Kidney (tissue), 14 donors: ENCODE measurements around the gene SLC25A41. TPM values are rescaled to one million over a fixed set of nuclear protein-coding genes. Genes with fewer than 3 reads are reported as not detected.
"Not testable (repeated sequence)": the region's sequence is repeated elsewhere in the genome, so short reads cannot be mapped to it uniquely, and the experiment has no call there.

Experiments used
- DNase-seq, 5 donors: peaks; one replicate each; pipeline ENCODE4 v3.0.0-alpha.2; 2013 to 2020
- FAIRE-seq: peaks from 2 replicates; lab custom pipeline; 2012; peaks lifted over from hg19 to GRCh38; lab: Jason Lieb, UNC
- H3K27ac ChIP-seq, 2 donors: one replicate each; pipeline ENCODE4 v1.7.0; 2013; ENCODE audit warnings: low read depth in 2 of 2, low read length in 2 of 2, inconsistent platforms in 1 of 2
- H3K27me3 ChIP-seq: one replicate; pipeline ENCODE4 v1.7.1; 2013; ENCODE audit warnings: low read length, inconsistent platforms; ENCODE audit not compliant: control insufficient read depth, insufficient read depth
- H3K36me3 ChIP-seq, 3 donors: one replicate each; pipeline versions ENCODE4 v1.7.0 to v1.7.1; 2013; ENCODE audit warnings: low read length in 3 of 3, control low read depth in 1 of 3, inconsistent platforms in 1 of 3; ENCODE audit not compliant: insufficient read depth in 3 of 3, control insufficient read depth in 2 of 3
- H3K4me1 ChIP-seq, 3 donors: one replicate each; pipeline versions ENCODE4 v1.7.0 to v1.7.1; 2013; ENCODE audit warnings: low read length in 3 of 3, inconsistent platforms in 1 of 3, low read depth in 1 of 3; ENCODE audit not compliant: control insufficient read depth in 2 of 3, insufficient read depth in 2 of 3
- H3K4me3 ChIP-seq, 3 donors: one replicate each; pipeline versions ENCODE4 v1.7.0 to v1.8.1; 2013; ENCODE audit warnings: low read length in 3 of 3, control low read depth in 1 of 3, inconsistent platforms in 1 of 3
- H3K9ac ChIP-seq, 3 donors: one replicate each; pipeline versions ENCODE4 v1.7.0 to v1.7.1; 2013; ENCODE audit warnings: low read length in 3 of 3, control low read depth in 1 of 3, inconsistent platforms in 1 of 3
- H3K9me3 ChIP-seq, 3 donors: one replicate each; pipeline versions ENCODE4 v1.7.0 to v1.7.1; 2013; ENCODE audit warnings: low read length in 3 of 3, control low read depth in 1 of 3, inconsistent platforms in 1 of 3; ENCODE audit not compliant: control insufficient read depth in 2 of 3, insufficient read depth in 1 of 3
- intact Hi-C: fragments of 100-400 bp; cut with DNase I; formaldehyde crosslinking; loops from one replicate; pipeline ENCODE4 v1.11.1; 2022
- polyA plus RNA-seq: library from polyadenylated mRNA; stranded (reverse); fragments of 350-450 nt; fragmentation: Illumina TruSeq; extraction: RNeasy Lipid Tissue Mini Kit (QIAGEN cat#74804); gene quantifications from one replicate; pipeline ENCODE4 v1.2.3, GENCODE V29; 2014; ENCODE audit warnings: low read depth, low replicate concordance; ENCODE audit not compliant: insufficient read depth
- total RNA-seq: library from RNA; stranded (reverse); fragmentation: NEBNext Ultra II Directional; extraction: Animal tissue kit (Norgen Biotek cat#: 25700); gene quantifications from one replicate; pipeline ENCODE4 v1.2.1, GENCODE V29; 2021
- TF ChIP-seq, protein P1 (sequence below): IDR thresholded peaks from 3 replicates; pipeline ENCODE4 v1.5.1; 2012; ENCODE audit warnings: mild to moderate bottlenecking, moderate library complexity, borderline replicate concordance; ENCODE audit not compliant: insufficient read depth; ENCODE audit errors: extremely low read depth
- donor health status: control.
- donor health status: control.
- donor health status: control.
- donor health status: control.
- donor health status: control.
- donor health status: DM: yes; HTN: yes; CAD: no.
- donor health status: Normal renal cell carcinoma (clear cell type).

SLC25A41 gene
- total and polyA plus RNA-seq, 2 donors from 2014 or later = 0.28 to 0.69 TPM

DNA sequence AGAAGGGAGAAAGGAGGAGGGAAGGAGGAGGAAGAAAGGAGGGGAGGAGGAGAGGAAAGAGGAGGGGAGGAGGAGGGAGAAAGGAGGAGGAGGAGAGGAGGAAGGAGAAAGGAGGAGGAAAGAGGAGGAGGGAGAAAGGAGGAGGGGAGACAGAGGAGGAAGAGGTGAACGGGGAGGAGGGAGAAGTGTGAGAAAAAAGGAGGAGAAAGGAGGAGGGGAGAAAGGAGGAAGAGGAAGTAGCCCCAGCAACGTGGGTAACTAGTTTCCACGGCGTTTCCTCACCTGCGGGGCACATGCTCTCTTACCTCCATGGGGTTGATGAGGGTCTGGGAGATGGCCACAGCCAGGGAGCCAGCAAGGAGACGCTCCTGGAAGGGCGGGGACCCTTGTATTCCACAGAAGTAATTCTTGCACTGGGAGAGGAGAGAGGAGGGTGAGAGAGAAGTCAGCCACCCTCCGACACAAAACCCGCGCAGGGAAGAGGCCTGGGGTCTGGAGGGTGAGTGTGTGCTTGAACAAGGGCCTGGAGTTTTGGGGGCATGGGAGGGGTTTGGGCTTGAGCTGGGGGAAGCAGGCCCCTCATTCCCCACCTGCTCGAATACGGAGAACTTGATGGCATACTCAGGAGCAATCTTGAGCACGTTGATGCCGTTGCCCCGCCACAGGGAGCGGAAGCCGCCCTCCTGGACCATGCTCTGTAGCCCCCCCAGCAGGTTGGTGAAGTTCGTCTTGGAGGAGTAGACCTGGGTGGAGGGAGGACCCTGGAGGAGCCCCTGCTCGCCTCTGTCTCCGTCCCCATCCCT, 3.9 kb downstream of the SLC25A41 start:
- TF ChIP-seq, protein P1, sequence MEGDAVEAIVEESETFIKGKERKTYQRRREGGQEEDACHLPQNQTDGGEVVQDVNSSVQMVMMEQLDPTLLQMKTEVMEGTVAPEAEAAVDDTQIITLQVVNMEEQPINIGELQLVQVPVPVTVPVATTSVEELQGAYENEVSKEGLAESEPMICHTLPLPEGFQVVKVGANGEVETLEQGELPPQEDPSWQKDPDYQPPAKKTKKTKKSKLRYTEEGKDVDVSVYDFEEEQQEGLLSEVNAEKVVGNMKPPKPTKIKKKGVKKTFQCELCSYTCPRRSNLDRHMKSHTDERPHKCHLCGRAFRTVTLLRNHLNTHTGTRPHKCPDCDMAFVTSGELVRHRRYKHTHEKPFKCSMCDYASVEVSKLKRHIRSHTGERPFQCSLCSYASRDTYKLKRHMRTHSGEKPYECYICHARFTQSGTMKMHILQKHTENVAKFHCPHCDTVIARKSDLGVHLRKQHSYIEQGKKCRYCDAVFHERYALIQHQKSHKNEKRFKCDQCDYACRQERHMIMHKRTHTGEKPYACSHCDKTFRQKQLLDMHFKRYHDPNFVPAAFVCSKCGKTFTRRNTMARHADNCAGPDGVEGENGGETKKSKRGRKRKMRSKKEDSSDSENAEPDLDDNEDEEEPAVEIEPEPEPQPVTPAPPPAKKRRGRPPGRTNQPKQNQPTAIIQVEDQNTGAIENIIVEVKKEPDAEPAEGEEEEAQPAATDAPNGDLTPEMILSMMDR = no peak
- H3K9ac ChIP-seq = no peak overlapping the region
- H3K27me3 ChIP-seq = no peaks in the 10 kb centered on the region
- no peak overlapping the region for H3K27ac ChIP-seq
- no peaks in the 10 kb centered on the region for H3K36me3 ChIP-seq
- no peaks in the 10 kb centered on the region for H3K9me3 ChIP-seq
- FAIRE-seq (no peak), DNase-seq (no peak)
- H3K4me1 ChIP-seq = peaks cover 0 to 5% (median 0%) of the 10 kb centered on the region in 3 donors
- intact Hi-C loops = no loop called here
- H3K4me3 ChIP-seq = no peak overlapping the region

DNA sequence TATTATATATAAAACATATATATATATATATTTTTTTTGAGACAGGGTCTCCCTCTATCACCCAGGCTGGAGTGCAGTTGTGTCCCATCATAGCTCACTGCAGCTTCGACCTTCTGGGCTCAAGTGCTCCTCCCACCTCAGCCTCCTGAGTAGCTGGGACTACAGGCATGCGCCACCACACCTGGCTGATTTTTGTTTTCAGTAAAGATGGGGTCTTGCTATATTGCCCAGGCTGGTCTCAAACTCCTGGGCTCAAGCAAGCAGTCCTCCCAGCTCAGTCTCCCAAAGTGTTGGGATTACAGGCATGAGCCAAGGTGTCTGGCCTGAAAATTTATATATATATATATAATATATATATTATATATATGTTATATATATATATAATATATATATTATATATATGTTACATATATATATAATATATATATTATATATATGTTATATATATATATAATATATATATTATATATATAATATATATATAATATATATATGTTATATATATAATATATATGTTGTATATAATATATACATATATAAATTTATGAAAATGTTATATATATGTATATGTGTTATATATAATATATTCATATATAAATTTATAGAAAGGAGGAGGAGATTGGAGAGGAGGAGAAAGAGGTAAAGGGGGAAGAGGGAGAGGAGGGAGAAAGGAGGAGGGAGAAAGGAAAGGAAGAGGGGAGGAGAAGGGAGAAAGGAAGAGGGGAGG, 4.7 kb downstream of the SLC25A41 start:
- H3K36me3 ChIP-seq, H3K9me3 ChIP-seq, H3K4me1 ChIP-seq, H3K27ac ChIP-seq, DNase-seq, H3K27me3 ChIP-seq, H3K4me3 ChIP-seq, H3K9ac ChIP-seq, intact Hi-C loops: not testable (repeated sequence)
- peak; percentile 94 for FAIRE-seq

DNA sequence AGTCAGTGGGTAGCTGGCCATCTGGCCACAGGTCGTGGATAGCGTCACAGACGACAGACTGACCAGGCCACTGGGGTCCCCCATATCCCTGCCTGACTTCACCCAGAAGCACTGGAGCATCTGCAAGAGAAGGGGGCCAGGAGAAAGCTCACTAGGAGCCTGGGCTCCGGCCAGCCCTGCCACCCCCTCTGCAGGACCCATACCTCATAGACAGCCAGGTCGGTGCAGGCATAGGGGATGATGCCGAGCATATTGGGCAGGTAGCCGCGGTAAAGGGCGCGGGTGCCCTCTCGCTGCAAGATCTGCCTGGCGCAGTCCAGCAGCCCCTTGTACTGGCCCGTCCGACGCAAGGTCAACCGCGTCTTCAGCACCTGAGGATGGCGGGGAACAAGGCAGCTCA, 6.4 kb downstream of the SLC25A41 start:
- DNase-seq = no peak
- H3K4me3 ChIP-seq = no peak overlapping the region
- H3K36me3 ChIP-seq = peaks cover 0 to 3% (median 0%) of the 10 kb centered on the region in 3 donors
- FAIRE-seq = no peak
- TF ChIP-seq, protein P1 = no peak
- intact Hi-C loops = no loop called here
- H3K27ac ChIP-seq = no peak overlapping the region
- H3K4me1 ChIP-seq = peaks cover 0 to 21% (median 6%) of the 10 kb centered on the region in 3 donors
- H3K9me3 ChIP-seq = no peaks in the 10 kb centered on the region
- no peak overlapping the region for H3K9ac ChIP-seq
- H3K27me3 ChIP-seq = no peaks in the 10 kb centered on the region
